ENCODE results near the gene TIMM44. TPM values are rescaled to one million over a fixed set of nuclear protein-coding genes. Genes with fewer than 3 reads are reported as not detected.

The TIMM44 gene
- total RNA-seq, 2 donors from 2014 or later: 20.5 to 73.8 TPM

DNA sequence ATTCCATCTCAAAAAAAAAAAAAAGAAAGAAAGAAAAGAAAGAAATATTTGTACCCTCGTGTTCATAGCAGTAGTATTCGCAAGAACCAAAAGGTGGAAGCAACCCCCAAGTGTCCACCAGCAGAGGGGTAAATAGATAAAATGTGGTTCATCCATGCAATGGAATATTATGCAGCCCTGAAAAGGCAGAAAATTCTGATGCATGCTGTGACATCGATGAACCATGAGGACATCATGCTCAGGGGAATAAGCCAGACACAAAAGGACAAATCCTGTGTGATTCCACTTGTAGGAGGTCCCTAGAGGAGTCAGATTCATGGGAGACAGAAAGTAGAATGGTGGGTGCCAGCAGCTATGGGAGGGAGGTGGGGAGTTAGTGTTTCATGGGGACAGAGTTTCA lies 61.6 kb downstream of the TIMM44 start:
- Histone ChIP-seq H3K4me1 (no peaks in the 10 kb centered on the region), H3K27ac (no peak overlapping the region), H3K4me3 (no peak overlapping the region), H3K27me3 (no peaks in the 10 kb centered on the region), H3K36me3 (replicated peaks in 1 of 2; ENCODE audit: insufficient read depth in 1 of 2, low read depth in 2 of 2) (no peaks in the 10 kb centered on the region), H3K9me3 (no peaks in the 10 kb centered on the region)
- TF ChIP-seq, protein P1, sequence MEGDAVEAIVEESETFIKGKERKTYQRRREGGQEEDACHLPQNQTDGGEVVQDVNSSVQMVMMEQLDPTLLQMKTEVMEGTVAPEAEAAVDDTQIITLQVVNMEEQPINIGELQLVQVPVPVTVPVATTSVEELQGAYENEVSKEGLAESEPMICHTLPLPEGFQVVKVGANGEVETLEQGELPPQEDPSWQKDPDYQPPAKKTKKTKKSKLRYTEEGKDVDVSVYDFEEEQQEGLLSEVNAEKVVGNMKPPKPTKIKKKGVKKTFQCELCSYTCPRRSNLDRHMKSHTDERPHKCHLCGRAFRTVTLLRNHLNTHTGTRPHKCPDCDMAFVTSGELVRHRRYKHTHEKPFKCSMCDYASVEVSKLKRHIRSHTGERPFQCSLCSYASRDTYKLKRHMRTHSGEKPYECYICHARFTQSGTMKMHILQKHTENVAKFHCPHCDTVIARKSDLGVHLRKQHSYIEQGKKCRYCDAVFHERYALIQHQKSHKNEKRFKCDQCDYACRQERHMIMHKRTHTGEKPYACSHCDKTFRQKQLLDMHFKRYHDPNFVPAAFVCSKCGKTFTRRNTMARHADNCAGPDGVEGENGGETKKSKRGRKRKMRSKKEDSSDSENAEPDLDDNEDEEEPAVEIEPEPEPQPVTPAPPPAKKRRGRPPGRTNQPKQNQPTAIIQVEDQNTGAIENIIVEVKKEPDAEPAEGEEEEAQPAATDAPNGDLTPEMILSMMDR (IDR thresholded peaks at IDR 0.05): no peak
- no peak for TF ChIP-seq POLR2A (IDR thresholded peaks at IDR 0.05)
- ATAC-seq (no peak), DNase-seq (no peak)
- intact Hi-C loops (cut with DNase I): no loop called here
- 79 to 90% methylated on average over 3 of the region's 3 CpGs for WGBS, 2 donors

- H3K27me3 ChIP-seq: no peaks in the 10 kb centered on the region
- H3K4me1 ChIP-seq: peaks cover 2% of the 10 kb centered on the region
- 82 to 85% methylated on average over 19 of the region's 19 CpGs for WGBS, 2 donors
- no peak for ATAC-seq
- H3K4me3 ChIP-seq: no peak overlapping the region
- no peak for DNase-seq
- no peaks in the 10 kb centered on the region for H3K9me3 ChIP-seq
- TF ChIP-seq POLR2A (IDR thresholded peaks at IDR 0.05): no peak
- TF ChIP-seq, protein P1 (IDR thresholded peaks at IDR 0.05): no peak
- no peak overlapping the region for H3K27ac ChIP-seq
- no peaks in the 10 kb centered on the region for H3K36me3 ChIP-seq (replicated peaks in 1 of 2; ENCODE audit: insufficient read depth in 1 of 2, low read depth in 2 of 2)
- intact Hi-C loops (cut with DNase I): no loop called here
These were observed 63.6 kb downstream of the TIMM44 start for GRCh38 chr19:7879836-7880235.

DNA sequence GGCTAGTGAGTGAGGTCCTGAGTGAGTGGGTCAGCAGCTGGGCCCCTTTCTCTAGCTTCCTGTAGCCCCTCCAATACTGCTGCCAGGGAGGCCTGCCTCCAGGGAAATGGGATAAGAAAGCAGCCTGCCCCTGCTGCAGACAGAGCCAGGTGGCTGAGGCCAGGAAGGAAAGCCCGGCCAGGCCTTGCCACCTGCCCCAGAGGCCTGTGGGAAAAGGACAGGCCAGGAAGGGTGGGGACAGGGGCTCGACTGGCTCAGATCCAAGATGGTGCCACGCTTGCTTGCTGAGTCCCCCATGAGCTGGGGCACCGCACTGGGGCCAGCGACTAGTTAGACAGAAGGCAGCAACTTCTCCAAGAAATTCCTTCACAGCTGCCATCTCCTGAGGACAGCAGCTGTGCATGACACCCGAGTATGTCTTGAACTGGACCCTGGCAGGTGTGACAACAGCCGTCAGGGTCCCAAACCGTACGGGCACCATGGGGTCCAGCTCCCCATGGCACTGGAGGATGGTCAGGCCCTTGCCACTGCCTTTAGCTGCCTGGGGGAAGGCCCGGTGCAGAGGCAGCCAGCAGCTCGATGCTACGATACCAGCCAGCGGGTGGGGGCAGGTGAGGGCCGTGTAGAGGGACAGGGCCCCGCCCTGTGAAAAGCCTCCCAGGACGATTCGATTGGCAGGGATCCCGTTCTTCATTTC lies 64.2 kb downstream of the TIMM44 start:
- 62 to 81% methylated on average over 4 to 18 of the region's 18 CpGs for WGBS, 2 donors
- peaks cover 7% of the 10 kb centered on the region for H3K4me1 ChIP-seq
- intact Hi-C loops (cut with DNase I): no loop called here
- H3K27me3 ChIP-seq: no peaks in the 10 kb centered on the region
- ATAC-seq: no peak
- TF ChIP-seq, protein P1 (IDR thresholded peaks at IDR 0.05): no peak
- TF ChIP-seq POLR2A (IDR thresholded peaks at IDR 0.05): no peak
- no peak overlapping the region for H3K4me3 ChIP-seq
- no peak overlapping the region for H3K27ac ChIP-seq
- no peak for DNase-seq
- no peaks in the 10 kb centered on the region for H3K36me3 ChIP-seq (replicated peaks in 1 of 2; ENCODE audit: insufficient read depth in 1 of 2, low read depth in 2 of 2)
- H3K9me3 ChIP-seq: no peaks in the 10 kb centered on the region

GRCh38 chr19:7877249-7877836 lies 66.1 kb downstream of the TIMM44 start:
- TF ChIP-seq, protein P1 (IDR thresholded peaks at IDR 0.05): no peak
- TF ChIP-seq POLR2A (IDR thresholded peaks at IDR 0.05): no peak
- Histone ChIP-seq H3K4me1 (peaks cover 15% of the 10 kb centered on the region), H3K27me3 (no peaks in the 10 kb centered on the region), H3K27ac (no peak overlapping the region), H3K4me3 (no peak overlapping the region), H3K36me3 (replicated peaks in 1 of 2; ENCODE audit: insufficient read depth in 1 of 2, low read depth in 2 of 2) (no peaks in the 10 kb centered on the region), H3K9me3 (no peaks in the 10 kb centered on the region)
- DNase-seq (no peak), ATAC-seq (no peak)
- 67 to 77% methylated on average over 6 of the region's 6 CpGs for WGBS, 2 donors
- intact Hi-C loops (cut with DNase I): no loop called here

Other genes with a start within 250 kb of the TIMM44 start
- gene FCER2, start 241.5 kb downstream of the TIMM44 start, total RNA-seq: not detected
- gene CLEC4G, start 211.6 kb downstream of the TIMM44 start, total RNA-seq: 1 to 10 TPM in 1 of 2 donors, under 1 TPM in 1; 0.52 to 6.6 TPM
- 1 to 10 TPM; 1.6 to 2.0 TPM for gene CD209, start 196.1 kb downstream of the TIMM44 start, total RNA-seq
- not detected for gene CLEC4M, start 180.4 kb downstream of the TIMM44 start, total RNA-seq
- gene EVI5L, start 113.4 kb downstream of the TIMM44 start, total RNA-seq: 10 to 100 TPM in 1 of 2 donors, 1 to 10 TPM in 1; 6.0 to 12.9 TPM
- 10 to 100 TPM in 1 of 2 donors, 1 to 10 TPM in 1; 1.0 to 12.9 TPM for gene PRR36, start 69.3 kb downstream of the TIMM44 start, total RNA-seq
- gene LRRC8E, start 55.2 kb downstream of the TIMM44 start, total RNA-seq: 1 to 10 TPM; 2.6 to 3.4 TPM
- 10 to 100 TPM in 1 of 2 donors, 1 to 10 TPM in 1; 8.0 to 34.9 TPM for gene MAP2K7, start 39.8 kb downstream of the TIMM44 start, total RNA-seq
- gene TGFBR3L, start 28.8 kb downstream of the TIMM44 start, total RNA-seq: 1 to 10 TPM in 1 of 2 donors, not detected in 1; 9.9 TPM
- gene SNAPC2, start 23.3 kb downstream of the TIMM44 start, total RNA-seq: 1 to 10 TPM; 6.3 to 9.1 TPM
- gene CTXN1, start 17.5 kb downstream of the TIMM44 start, total RNA-seq: 10 to 100 TPM in 1 of 2 donors, 1 to 10 TPM in 1; 5.7 to 10.2 TPM
- gene ELAVL1, start 62.0 kb upstream of the TIMM44 start, total RNA-seq: 10 to 100 TPM in 1 of 2 donors, 1 to 10 TPM in 1; 9.3 to 15.8 TPM
- gene CCL25, start 109.1 kb upstream of the TIMM44 start, total RNA-seq: not detected
- gene FBN3, start 205.9 kb upstream of the TIMM44 start, total RNA-seq: under 1 TPM in 1 of 2 donors, not detected in 1; 0.26 TPM